ENCODE results near the gene FUT8.
A peak's percentile ranks its signal among the peaks of the same experiment; 100 is the strongest.
"Not testable (repeated sequence)": the region's sequence is repeated elsewhere in the genome, so short reads cannot be mapped to it uniquely, and the experiment has no call there.

FUT8 gene

GRCh38 chr14:65456247-65456646 lies 43.7 kb downstream of the FUT8 start:
- DNase-seq: no peak

GRCh38 chr14:65461730-65462129 lies 49.2 kb downstream of the FUT8 start:
- no peak for DNase-seq

GRCh38 chr14:65462411-65462810 lies 49.9 kb downstream of the FUT8 start:
- DNase-seq: no peak

DNA sequence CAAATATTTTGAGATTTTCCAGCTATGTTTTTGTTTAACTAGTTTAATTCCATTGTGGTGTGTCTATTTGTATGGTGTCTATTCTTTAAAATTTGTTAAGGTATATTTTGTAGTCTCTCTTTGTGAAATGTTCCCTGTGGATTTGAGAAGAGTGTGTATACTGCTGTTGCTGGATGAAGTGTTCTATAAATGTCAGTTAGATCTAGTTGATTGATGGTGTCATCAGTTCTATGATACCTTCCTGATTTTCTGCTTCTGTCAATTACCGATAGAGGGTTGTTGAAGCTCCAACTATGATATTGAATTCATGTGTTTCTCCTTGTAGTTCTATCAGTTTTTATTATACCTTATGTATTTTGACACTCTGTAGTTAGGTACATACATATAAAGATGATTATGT lies 53.1 kb downstream of the FUT8 start:
- peak in 2 of 3 experiments; percentile 24 to 70 for DNase-seq

DNA sequence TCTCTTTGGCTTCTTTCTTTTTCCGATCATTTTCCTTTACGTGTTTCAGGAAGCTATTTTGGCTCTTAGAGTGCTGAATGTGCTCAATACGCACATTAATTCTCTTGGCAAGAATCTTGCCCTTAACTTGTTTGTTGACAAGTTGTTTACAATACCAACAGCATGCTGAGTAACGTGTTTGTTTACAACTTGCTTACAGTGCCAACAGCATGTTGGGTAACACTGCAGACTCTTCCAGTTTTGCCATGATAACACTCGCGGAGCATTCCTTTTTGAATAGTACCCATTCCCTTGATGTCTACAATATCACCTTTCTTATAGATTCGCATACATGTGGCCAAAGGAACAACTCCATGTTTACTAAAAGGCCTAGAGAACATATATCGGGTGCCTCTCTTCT lies 55.4 kb downstream of the FUT8 start:
- not testable (repeated sequence) for DNase-seq

- no peak for DNase-seq
These were observed 57.4 kb downstream of the FUT8 start for GRCh38 chr14:65469903-65470302.

DNA sequence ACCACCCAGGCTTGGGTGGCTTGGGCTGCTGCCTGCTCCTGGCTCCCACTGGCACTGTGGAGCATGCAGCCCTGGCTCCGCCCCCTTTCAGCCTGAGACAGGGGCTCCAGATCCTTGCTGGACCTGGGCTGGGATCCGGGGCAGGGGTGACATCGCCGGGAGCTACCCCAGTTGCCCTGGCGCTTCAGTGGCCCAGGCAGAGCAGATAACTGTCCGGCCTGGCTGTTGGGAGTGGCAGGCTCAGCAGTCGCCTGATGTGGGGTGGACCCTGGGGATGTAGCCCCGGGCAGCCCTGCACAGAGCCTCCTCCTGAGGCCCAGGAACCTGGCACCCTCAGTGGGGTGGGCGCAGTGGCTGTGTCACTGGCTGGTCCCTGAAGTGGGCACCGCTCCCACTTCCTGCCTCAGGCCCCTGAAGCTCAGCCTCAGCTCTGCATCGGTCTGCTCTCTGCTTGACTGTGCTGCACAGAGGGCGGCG lies 57.9 kb downstream of the FUT8 start:
- DNase-seq: no peak

- peak in 1 of 3 experiments; percentile 18 for DNase-seq
These were observed 58.7 kb downstream of the FUT8 start for GRCh38 chr14:65471038-65471878.

DNA sequence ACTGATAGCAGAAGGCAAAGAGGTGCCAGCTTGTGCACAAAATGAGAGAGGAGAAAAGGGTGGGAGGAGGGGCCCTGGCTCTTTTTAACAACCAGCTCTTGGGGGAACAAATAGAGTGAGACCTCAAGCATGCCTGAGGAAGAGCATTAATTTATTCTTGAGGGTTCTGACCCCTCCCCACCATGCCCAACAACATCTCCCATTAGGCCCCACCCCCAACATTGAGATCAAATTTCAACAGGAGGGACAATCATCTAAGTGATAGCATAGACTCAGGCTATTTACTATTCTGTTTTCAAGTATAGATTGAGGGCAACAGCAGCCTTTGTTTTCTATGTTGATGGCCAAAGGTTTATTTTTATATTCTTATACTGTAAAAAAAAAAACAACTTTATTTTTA lies 59.7 kb downstream of the FUT8 start:
- DNase-seq: peak; percentile 36 to 88 (median 78)

DNA sequence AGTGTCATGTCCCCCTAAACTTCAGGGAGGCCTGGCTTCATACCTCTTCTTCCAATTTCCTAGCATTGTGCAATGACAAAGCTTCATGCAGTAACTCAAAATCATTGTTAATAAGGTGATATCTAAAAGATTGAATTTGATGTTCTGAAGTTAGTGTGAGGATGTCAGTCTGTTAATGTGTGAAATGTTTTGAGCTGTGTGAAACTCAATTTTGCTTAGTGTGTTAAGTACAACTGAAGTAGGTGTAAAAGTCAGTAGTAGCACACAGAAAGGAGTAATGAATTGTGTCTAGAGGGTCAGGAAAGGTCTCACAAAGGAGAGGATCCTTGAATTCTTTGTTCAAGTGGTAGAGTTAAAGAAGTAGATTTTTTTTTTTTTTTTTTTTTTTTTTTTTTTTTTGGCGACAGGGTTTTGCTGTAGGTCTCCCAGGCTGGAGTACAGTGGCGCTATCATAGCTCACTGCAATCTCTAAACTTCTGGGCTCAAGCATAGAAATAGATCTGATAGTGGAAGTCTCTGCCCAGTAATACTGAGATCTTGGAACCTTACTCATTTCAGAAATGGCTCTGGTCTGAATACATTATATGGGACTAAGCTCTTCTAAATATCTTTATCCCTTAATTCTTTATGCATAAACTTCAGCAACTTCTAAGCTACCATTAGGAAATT lies 63.9 kb downstream of the FUT8 start:
- DNase-seq: no peak

DNA sequence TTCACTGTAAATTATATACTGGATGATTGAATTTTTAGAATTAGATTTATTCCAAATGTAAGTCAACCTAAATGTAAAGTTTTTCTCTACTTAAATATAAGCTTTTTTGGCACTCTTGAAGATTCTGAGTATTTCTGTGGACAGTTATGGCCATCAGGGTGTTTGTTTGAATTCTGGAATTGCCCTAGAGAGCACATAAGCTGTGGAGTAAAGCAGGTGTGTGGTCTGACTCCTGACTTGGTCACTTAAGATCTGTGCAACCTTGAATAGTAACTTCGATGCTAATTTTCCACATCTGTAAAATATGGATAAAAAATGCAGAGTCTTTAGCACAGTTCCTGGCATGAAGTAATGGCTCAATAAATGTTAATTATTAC lies 64.4 kb downstream of the FUT8 start:
- no peak for DNase-seq

DNA sequence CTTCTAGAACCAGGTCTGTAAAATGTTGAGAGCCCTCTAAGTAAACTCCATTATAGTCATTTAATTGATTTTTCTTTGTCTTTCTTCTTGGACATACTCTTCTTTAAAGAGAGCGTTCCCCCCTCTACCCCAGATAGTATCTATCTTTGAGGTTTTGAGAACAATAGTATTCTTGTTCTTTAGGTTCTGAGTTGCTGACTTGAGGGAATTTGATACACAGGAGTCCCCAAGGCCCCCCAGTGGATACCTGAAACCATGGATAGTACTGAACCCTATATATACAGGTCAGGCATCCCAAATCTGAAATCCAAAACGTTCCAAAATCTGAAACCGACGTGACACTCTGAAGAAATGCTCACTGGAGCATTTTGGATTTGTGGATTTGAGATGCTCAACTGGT lies 65.5 kb downstream of the FUT8 start:
- no peak for DNase-seq

- peak in 2 of 3 experiments; percentile 4 to 67 for DNase-seq
These were observed 66.1 kb downstream of the FUT8 start for GRCh38 chr14:65478596-65478995.

GRCh38 chr14:65479386-65479785 lies 66.9 kb downstream of the FUT8 start:
- DNase-seq: no peak

DNA sequence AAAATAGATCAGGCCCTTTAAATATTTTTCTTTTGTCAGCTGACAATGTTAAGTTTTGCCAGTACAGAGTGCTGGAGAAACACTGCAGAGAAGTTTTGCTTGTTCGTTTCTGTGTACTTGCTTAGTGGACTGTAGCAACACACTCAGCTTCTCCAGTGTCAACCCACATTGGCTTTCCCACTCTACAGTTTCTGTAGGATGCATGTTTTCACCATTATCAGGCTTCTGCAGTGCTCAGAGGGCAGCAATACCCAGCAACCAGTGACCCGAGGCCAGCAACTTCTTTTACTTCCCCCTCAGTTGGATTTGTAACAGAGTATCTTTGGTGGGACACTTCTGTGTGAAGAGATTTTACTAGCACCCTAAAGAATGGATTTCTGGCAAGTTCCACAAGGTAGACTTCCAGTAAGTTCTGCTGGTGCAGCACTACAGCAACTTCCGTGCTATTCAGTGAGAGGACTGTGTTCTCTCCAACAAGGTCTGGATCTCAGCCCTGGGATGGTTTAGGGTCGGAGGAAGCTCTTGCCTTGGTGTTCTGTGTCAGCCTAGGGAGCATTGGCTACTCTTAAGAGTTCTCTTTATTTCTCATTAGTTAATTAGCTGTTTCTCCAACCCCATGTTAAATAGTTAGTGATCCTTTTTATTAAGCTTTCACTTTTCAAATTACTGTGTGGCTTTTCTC lies 70.4 kb downstream of the FUT8 start:
- DNase-seq: no peak

GRCh38 chr14:65483647-65484046 lies 71.1 kb downstream of the FUT8 start:
- no peak for DNase-seq

DNA sequence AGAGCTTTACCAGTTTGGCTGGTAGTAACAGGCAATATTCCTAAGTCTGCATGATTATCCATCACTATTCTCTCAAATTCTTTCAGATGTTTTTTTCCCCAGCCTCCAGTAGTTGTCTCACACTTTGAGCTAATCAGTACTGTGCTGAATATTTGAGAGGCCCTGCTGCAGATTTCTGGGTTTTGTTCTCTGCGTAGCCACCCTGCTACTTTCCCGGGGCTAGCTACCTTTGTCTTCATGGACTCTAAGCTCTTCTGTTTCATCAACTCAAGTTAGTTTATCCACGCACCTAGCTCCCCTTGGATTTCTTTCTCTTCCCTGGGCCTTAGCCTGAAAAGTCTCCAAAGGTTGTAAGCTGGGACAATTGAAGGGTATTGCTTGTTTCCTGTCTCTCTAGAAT lies 73.0 kb downstream of the FUT8 start:
- no peak for DNase-seq

DNA sequence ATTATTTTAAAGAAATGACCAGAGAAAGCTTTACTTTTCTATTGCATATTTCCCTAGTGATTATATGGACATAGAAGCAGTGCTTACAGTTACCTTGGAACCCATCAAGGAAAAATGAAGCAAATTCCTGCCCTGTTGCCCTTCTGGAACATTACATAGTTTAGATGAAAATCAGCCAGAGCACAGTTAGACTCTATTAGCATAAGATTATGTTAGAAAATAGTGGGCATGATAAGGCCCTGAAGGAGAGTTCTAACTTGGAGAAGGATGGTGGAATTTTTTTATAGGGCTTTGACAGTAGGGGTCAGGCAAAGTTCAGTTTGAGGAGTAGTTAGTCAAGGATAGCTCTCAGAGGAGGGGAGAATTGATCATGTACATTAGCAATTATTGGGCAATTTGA lies 74.3 kb downstream of the FUT8 start:
- no peak for DNase-seq

GRCh38 chr14:65487783-65488494 lies 75.4 kb downstream of the FUT8 start:
- peak in 1 of 3 experiments; percentile 21 for DNase-seq

DNA sequence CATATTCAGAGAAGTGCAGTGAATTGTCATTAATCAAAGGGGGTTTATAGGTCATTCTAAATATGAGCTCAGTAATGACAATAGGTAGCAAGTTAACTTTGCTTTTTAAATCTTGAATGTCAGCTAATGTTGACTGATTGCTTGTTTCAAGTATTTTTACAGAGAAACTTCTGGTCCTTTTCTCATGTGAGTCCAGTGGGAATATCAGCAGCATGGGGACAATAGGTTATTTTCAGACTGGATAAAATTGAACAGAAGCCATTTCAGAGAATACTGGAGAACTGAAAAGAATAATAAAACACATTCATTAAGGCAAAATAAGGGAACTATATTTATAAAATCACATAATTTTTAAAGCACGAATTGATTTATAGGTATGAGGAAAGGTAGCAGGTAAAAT lies 78.7 kb downstream of the FUT8 start:
- DNase-seq: no peak

DNA sequence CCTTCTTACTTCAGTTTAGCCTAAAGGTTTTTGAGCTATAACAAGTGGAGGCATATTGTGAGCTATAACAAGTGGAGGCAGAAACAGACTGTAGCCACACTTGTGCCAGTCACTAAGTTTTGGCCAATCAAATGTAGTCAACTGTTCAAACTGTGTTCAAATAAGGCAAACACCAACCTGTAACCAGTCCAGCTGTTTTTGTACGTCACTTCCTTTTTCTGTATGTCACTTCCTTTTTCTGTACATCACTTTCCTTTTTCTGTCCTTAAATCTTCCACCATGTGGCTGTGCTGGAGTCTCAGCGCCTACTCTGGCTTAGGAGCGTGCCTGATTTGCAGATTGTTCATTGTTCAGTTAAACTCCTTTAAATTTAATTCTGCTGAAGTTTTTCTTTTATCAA lies 79.7 kb downstream of the FUT8 start:
- DNase-seq: no peak

- DNase-seq: no peak
These were observed 82.7 kb downstream of the FUT8 start for GRCh38 chr14:65495196-65495595.
